B cell (primary cell): ENCODE data around the gene ARL17B.
"Not testable (repeated sequence)": the region's sequence is repeated elsewhere in the genome, so short reads cannot be mapped to it uniquely, and the experiment has no call there.

Experiments used
- EZH2 ChIP-seq: IDR thresholded peaks from 2 replicates; pipeline ENCODE4 v1.6.1; 2012; ENCODE audit warnings: borderline replicate concordance, low read depth, mild to moderate bottlenecking, moderate library complexity, low read length; ENCODE audit not compliant: insufficient read depth, poor library complexity, severe bottlenecking
- TF ChIP-seq, protein P1 (sequence below): fragments of 200-600 bp; IDR thresholded peaks from one replicate; pipeline ENCODE4 v1.8.0; 2022; ENCODE audit warnings: antibody characterized with exemption, mild to moderate bottlenecking

DNA sequence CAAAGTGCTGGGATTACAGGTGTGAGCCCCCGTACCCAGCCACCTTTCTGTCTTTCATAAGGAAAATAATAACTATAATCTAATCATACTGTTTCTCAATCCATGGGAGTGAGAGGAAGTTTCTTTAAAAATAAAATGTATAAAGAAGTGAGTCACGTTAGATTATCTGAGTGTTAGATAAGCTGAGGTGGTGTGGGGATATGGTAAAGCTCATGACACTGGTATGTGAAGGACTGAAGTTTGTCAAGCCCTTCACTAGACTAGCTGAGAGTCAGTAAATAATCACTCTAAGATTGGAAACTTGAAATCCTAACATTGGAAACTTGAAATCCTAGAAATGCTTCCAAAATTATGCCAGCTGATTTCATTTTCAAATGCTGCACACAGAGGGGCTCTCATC lies 76.1 kb downstream of the ARL17B start:
- TF ChIP-seq, protein P1, sequence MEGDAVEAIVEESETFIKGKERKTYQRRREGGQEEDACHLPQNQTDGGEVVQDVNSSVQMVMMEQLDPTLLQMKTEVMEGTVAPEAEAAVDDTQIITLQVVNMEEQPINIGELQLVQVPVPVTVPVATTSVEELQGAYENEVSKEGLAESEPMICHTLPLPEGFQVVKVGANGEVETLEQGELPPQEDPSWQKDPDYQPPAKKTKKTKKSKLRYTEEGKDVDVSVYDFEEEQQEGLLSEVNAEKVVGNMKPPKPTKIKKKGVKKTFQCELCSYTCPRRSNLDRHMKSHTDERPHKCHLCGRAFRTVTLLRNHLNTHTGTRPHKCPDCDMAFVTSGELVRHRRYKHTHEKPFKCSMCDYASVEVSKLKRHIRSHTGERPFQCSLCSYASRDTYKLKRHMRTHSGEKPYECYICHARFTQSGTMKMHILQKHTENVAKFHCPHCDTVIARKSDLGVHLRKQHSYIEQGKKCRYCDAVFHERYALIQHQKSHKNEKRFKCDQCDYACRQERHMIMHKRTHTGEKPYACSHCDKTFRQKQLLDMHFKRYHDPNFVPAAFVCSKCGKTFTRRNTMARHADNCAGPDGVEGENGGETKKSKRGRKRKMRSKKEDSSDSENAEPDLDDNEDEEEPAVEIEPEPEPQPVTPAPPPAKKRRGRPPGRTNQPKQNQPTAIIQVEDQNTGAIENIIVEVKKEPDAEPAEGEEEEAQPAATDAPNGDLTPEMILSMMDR: not testable (repeated sequence)
- TF ChIP-seq EZH2: not testable (repeated sequence)
